ENCODE data around the gene TMEM233.

TMEM233 gene

DNA sequence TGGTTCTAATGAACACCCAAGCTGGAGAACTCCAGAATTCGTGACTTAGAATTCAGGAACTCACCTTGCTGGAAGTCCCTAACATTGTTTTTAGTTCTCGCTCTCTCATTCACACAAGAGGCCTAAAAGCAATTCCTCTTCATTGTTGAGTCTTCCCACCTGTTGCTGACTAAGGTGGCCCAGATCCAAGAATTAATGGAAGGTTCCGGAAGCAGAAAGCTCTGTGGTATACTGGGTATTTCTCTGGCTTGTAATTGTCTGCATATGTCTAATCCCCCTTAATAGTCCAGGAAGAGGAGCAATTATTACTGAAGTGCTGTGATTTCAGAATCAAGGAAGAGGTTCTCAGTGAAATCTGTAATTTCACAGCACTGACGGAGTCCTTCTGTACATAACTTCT is 31.4 kb downstream of the TMEM233 start:
- no peak overlapping the region for H3K27ac ChIP-seq
- no peak for DNase-seq
- no peak overlapping the region for H3K4me3 ChIP-seq (ENCODE audit: low read depth, low read length)
- in situ Hi-C loops (cut with HindIII; ENCODE audit: low pct_ligation_motif_present, low sequenced_read_pairs) = no loop called here
- no peaks in the 10 kb centered on the region for H3K27me3 ChIP-seq (replicated peaks)
- H3K36me3 ChIP-seq (replicated peaks) = no peaks in the 10 kb centered on the region
- TF ChIP-seq, protein P1, sequence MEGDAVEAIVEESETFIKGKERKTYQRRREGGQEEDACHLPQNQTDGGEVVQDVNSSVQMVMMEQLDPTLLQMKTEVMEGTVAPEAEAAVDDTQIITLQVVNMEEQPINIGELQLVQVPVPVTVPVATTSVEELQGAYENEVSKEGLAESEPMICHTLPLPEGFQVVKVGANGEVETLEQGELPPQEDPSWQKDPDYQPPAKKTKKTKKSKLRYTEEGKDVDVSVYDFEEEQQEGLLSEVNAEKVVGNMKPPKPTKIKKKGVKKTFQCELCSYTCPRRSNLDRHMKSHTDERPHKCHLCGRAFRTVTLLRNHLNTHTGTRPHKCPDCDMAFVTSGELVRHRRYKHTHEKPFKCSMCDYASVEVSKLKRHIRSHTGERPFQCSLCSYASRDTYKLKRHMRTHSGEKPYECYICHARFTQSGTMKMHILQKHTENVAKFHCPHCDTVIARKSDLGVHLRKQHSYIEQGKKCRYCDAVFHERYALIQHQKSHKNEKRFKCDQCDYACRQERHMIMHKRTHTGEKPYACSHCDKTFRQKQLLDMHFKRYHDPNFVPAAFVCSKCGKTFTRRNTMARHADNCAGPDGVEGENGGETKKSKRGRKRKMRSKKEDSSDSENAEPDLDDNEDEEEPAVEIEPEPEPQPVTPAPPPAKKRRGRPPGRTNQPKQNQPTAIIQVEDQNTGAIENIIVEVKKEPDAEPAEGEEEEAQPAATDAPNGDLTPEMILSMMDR (IDR thresholded peaks at IDR 0.05; ENCODE audit: low read depth, low read length, missing control alignments) = no peak

- TF ChIP-seq, protein P1 (IDR thresholded peaks at IDR 0.05; ENCODE audit: low read depth, low read length, missing control alignments) = no peak
- Histone ChIP-seq H3K4me3 (ENCODE audit: low read depth, low read length) (no peak overlapping the region), H3K27ac (no peak overlapping the region), H3K36me3 (replicated peaks) (no peaks in the 10 kb centered on the region), H3K27me3 (replicated peaks) (no peaks in the 10 kb centered on the region)
- DNase-seq = no peak
- in situ Hi-C loops (cut with HindIII; ENCODE audit: low pct_ligation_motif_present, low sequenced_read_pairs) = no loop called here
These were observed 33.6 kb downstream of the TMEM233 start for GRCh38 chr12:119627019-119627643.

GRCh38 chr12:119627686-119628085 is 34.1 kb downstream of the TMEM233 start:
- TF ChIP-seq, protein P1 (IDR thresholded peaks at IDR 0.05; ENCODE audit: low read depth, low read length, missing control alignments) = no peak
- H3K27me3 ChIP-seq (replicated peaks) = no peaks in the 10 kb centered on the region
- H3K4me3 ChIP-seq (ENCODE audit: low read depth, low read length) = no peak overlapping the region
- no peak for DNase-seq
- H3K27ac ChIP-seq = no peak overlapping the region
- in situ Hi-C loops (cut with HindIII; ENCODE audit: low pct_ligation_motif_present, low sequenced_read_pairs) = no loop called here
- H3K36me3 ChIP-seq (replicated peaks) = no peaks in the 10 kb centered on the region

DNA sequence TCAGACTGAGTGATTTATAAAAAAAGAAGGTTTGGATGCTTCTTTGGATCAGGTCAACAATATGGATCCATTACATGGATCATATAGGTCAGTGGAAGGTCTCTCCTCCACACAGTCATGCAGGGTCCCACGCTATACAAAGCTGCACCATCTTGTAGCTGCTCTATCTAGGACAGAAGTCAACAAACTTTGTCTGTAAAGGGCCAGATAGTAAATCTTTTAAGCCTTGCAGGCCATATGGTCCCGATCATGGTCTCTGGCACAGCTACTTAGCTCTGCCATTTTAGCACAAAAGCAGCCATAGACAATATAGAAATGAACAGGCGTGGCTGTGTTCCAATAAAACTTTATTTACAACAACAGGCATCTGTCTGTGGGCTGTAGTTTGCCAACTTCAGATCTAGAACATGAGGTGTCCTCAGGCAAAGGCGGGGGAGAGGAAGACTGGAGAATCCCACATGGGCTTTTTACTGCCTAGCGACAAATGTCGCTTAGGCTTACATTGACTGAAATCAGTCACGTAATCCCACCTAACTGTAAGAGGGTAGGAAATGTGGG is 36.7 kb downstream of the TMEM233 start:
- H3K4me3 ChIP-seq (ENCODE audit: low read depth, low read length) = no peak overlapping the region
- in situ Hi-C loops (cut with HindIII; ENCODE audit: low pct_ligation_motif_present, low sequenced_read_pairs) = no loop called here
- H3K27me3 ChIP-seq (replicated peaks) = no peaks in the 10 kb centered on the region
- H3K36me3 ChIP-seq (replicated peaks) = no peaks in the 10 kb centered on the region
- DNase-seq = no peak
- H3K27ac ChIP-seq = no peak overlapping the region
- TF ChIP-seq, protein P1 (IDR thresholded peaks at IDR 0.05; ENCODE audit: low read depth, low read length, missing control alignments) = no peak

- Histone ChIP-seq H3K27ac (no peak overlapping the region), H3K27me3 (replicated peaks) (no peaks in the 10 kb centered on the region), H3K4me3 (ENCODE audit: low read depth, low read length) (no peak overlapping the region), H3K36me3 (replicated peaks) (no peaks in the 10 kb centered on the region)
- in situ Hi-C loops (cut with HindIII; ENCODE audit: low pct_ligation_motif_present, low sequenced_read_pairs) = no loop called here
- TF ChIP-seq, protein P1 (IDR thresholded peaks at IDR 0.05; ENCODE audit: low read depth, low read length, missing control alignments) = no peak
- no peak for DNase-seq
These were observed 37.5 kb downstream of the TMEM233 start for GRCh38 chr12:119630962-119631550.

Measured in brain microvascular endothelial cell (primary cell).